ENCODE measurements around the gene F11R. TPM values are rescaled to one million over a fixed set of nuclear protein-coding genes. Genes with fewer than 3 reads are reported as not detected.

Gene F11R
- total and polyA plus RNA-seq, 10 of the 15 experiments (the other 5 are each of a cell fraction or from before 2014, with no cell fraction given), result 15.3 to 80.9 (median 24.3) TPM

GRCh38 chr1:160952129-160952510, 68.8 kb downstream of the F11R start:
- intact Hi-C loops (cut with micrococcal nuclease; ENCODE audit: unreplicated experiment) (no loop called here), in situ Hi-C loops (cut with MboI) (loop anchor here (5.0 to 25.0 kb wide), 5 partner anchors 115 to 540 kb away; partner anchors contain the start of gene VANGL2)
- 66% methylated on average over 2 of the region's 2 CpGs for WGBS (ENCODE audit: insufficient coverage, insufficient replicate concordance, low lambda C conversion rate, missing lambda C conversion rate)
- FAIRE-seq, result no peak
- H3K27me3 ChIP-seq (replicated peaks in 1 of 2; ENCODE audit: control insufficient read depth in 2 of 2, insufficient read depth in 2 of 2, low read length in 1 of 2), result no peaks in the 10 kb centered on the region; a peak in 1 of 4 replicates
- H3K9me3 ChIP-seq (replicated peaks; ENCODE audit: control insufficient read depth, insufficient read depth, low read length), result no peaks in the 10 kb centered on the region
- H3K4me3 ChIP-seq, result no peak overlapping the region
- TF ChIP-seq, protein P1, sequence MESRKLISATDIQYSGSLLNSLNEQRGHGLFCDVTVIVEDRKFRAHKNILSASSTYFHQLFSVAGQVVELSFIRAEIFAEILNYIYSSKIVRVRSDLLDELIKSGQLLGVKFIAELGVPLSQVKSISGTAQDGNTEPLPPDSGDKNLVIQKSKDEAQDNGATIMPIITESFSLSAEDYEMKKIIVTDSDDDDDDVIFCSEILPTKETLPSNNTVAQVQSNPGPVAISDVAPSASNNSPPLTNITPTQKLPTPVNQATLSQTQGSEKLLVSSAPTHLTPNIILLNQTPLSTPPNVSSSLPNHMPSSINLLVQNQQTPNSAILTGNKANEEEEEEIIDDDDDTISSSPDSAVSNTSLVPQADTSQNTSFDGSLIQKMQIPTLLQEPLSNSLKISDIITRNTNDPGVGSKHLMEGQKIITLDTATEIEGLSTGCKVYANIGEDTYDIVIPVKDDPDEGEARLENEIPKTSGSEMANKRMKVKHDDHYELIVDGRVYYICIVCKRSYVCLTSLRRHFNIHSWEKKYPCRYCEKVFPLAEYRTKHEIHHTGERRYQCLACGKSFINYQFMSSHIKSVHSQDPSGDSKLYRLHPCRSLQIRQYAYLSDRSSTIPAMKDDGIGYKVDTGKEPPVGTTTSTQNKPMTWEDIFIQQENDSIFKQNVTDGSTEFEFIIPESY (IDR thresholded peaks at IDR 0.05), result no peak
- H3K79me2 ChIP-seq (ENCODE audit: control insufficient read depth, insufficient read depth, low read length), result no peaks in the 10 kb centered on the region
- H3K4me1 ChIP-seq (ENCODE audit: control insufficient read depth, insufficient read depth, low read length), result no peaks in the 10 kb centered on the region
- RAD21 ChIA-PET (ENCODE audit: unreplicated experiment), result interaction anchor here (0.6 to 5.7 kb wide), 41 partner anchors 23 to 334 kb away, joined by 3 to 174 read pairs (median 4); partner anchors contain the start of genes CD244, ITLN1, KLHDC9 and LY9
- SMC1A ChIA-PET (ENCODE audit: uncharacterized antibody, unreplicated experiment), result interaction anchor here (0.7 to 6.8 kb wide), 60 partner anchors 8 to 411 kb away, joined by 3 to 212 read pairs (median 5); partner anchors contain the start of genes CD244 and SLAMF7
- no peak overlapping the region for H3K9ac ChIP-seq (ENCODE audit: control insufficient read depth, insufficient read depth, low read length)
- no peak overlapping the region for H3K27ac ChIP-seq (ENCODE audit: control insufficient read depth, insufficient read depth)
- no peaks in the 10 kb centered on the region for H4K20me1 ChIP-seq (ENCODE audit: control insufficient read depth, insufficient read depth)
- no TSS peak for BruUV-seq (replicated peaks)
- no peak for DNase-seq (ENCODE audit: low read depth, low spot score)
- no peak for ATAC-seq
- H3K4me2 ChIP-seq (ENCODE audit: control insufficient read depth, insufficient read depth), result no peak overlapping the region
- no peaks in the 10 kb centered on the region for H3K36me3 ChIP-seq (ENCODE audit: control insufficient read depth in 2 of 2, insufficient read depth in 2 of 2, low read length in 1 of 2)
- CTCF ChIA-PET, result interaction anchor here (0.7 to 6.6 kb wide), 65 partner anchors 9 to 345 kb away, joined by 3 to 349 read pairs (median 6); partner anchors contain the start of genes CD244, CD48, ITLN1 and KLHDC9
- POLR2A ChIA-PET, result interaction anchor here (0.6 to 1.2 kb wide), 8 partner anchors 43 to 213 kb away, joined by 3 to 6 read pairs (median 3); partner anchors contain the start of gene SLAMF7
- no peak overlapping the region for H2AFZ ChIP-seq (ENCODE audit: control insufficient read depth, low read depth, low read length)

All from GM12878 (cell line).